Measurements from ENCODE around the gene SH3RF3.

The SH3RF3 gene

DNA sequence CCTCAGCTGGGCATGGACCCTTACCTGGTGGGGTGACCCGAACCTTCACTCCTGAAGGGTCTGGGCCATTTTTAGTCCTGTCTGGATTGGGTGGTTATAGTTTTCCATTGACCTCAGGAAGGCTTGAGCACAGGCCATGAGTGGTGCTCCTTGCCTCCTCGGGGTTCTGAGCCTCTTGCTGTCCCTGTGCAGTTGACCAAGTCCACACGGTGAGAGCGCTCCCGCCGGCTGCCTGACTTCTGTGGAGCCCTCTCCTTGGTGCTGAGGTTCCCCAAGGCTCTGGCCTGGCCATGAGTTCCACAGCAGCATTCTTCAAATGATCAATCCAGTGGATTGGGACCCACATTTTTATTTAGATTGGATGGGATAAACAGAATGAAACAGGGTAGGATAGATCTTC lies 325.3 kb downstream of the SH3RF3 start:
- Histone ChIP-seq H3K4me3 (replicated peaks; ENCODE audit: low read depth, low read length) (no peak overlapping the region), H3K27me3 (replicated peaks; ENCODE audit: control insufficient read depth, insufficient read depth, low read length) (no peaks in the 10 kb centered on the region), H3K36me3 (ENCODE audit: control insufficient read depth, insufficient read depth, low read length) (no peaks in the 10 kb centered on the region)
- no peak for DNase-seq (ENCODE audit: extremely low read depth, insufficient read length)
- no peak for TF ChIP-seq CTCF (IDR thresholded peaks at IDR 0.05; ENCODE audit: insufficient read depth, low read length, poor library complexity, severe bottlenecking)

GRCh38 chr2:109454765-109455394 lies 325.9 kb downstream of the SH3RF3 start:
- TF ChIP-seq CTCF (IDR thresholded peaks at IDR 0.05; ENCODE audit: insufficient read depth, low read length, poor library complexity, severe bottlenecking), result no peak
- Histone ChIP-seq H3K36me3 (ENCODE audit: control insufficient read depth, insufficient read depth, low read length) (no peaks in the 10 kb centered on the region), H3K4me3 (replicated peaks; ENCODE audit: low read depth, low read length) (no peak overlapping the region), H3K27me3 (replicated peaks; ENCODE audit: control insufficient read depth, insufficient read depth, low read length) (no peaks in the 10 kb centered on the region)
- DNase-seq (ENCODE audit: extremely low read depth, insufficient read length), result no peak

DNA sequence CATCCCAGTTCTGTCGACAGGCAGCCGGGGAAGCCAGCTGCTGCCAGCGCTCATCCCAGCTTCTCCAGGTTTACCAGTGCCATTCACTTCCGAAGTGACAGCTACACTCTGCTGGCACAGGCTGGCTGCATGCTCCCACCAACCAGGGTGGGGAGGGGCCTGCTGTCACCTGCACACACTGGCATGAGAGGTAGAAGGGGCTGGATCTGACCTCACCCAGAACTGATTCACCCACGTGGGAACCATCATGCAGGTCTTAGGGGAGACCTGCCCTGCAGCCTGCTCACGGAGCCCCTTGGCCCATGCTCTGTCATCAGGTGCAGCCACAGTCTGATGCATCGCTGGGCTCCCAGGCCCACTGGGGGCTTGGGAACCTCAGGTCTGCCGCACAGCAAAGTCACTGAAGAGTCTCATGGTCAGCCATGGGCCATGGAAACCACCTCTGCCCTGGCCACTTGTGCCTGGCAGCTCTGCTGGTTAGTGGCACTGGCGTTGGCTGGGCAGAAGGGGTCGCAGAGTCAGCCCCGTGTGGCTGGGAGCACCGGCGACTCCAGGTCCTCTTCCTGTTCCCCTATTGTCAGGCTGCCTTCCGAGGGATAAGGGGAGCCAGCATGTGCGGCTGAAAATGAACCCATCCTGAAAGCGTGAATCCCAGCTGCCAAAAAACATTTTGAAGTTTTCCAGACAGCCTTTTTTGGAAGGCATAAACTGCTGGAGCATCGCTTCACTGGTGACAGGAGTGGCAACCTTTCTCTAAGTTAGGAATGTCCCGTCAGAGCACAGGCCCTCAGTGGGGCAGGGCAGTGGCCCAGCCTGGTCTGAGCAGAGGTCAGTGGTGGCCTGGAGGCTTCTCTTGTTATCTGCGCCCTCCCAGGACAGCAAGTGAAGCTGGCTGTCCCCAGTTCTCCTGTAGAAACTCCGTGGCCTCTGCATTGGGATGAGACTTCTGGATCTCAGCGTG lies 327.0 kb downstream of the SH3RF3 start:
- H3K36me3 ChIP-seq (ENCODE audit: control insufficient read depth, insufficient read depth, low read length), result no peaks in the 10 kb centered on the region
- H3K27me3 ChIP-seq (replicated peaks; ENCODE audit: control insufficient read depth, insufficient read depth, low read length), result no peaks in the 10 kb centered on the region
- no peak overlapping the region for H3K4me3 ChIP-seq (replicated peaks; ENCODE audit: low read depth, low read length)
- no peak for DNase-seq (ENCODE audit: extremely low read depth, insufficient read length)
- no peak for TF ChIP-seq CTCF (IDR thresholded peaks at IDR 0.05; ENCODE audit: insufficient read depth, low read length, poor library complexity, severe bottlenecking)

DNA sequence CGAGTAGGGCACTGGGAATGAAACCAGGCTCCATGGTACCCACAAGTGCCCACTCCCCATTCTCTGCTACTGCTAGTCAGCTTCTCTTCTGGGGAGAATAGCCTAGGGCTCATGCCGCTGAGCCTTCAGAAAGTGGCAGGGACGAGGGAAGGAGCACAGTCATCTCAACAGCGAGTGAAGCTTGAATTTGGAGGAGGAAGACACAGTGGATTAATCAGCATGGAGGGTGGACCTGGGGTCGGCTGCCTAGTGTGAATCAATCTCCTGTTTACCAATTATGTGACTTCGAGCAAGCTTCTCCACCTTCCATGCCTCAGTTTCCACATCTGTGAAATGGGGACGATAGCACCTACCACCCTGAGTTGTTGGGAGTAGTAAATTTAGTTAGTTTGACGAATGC lies 327.8 kb downstream of the SH3RF3 start:
- H3K27me3 ChIP-seq (replicated peaks; ENCODE audit: control insufficient read depth, insufficient read depth, low read length), result no peaks in the 10 kb centered on the region
- no peak for TF ChIP-seq CTCF (IDR thresholded peaks at IDR 0.05; ENCODE audit: insufficient read depth, low read length, poor library complexity, severe bottlenecking)
- no peak for DNase-seq (ENCODE audit: extremely low read depth, insufficient read length)
- H3K36me3 ChIP-seq (ENCODE audit: control insufficient read depth, insufficient read depth, low read length), result no peaks in the 10 kb centered on the region
- H3K4me3 ChIP-seq (replicated peaks; ENCODE audit: low read depth, low read length), result no peak overlapping the region

DNA sequence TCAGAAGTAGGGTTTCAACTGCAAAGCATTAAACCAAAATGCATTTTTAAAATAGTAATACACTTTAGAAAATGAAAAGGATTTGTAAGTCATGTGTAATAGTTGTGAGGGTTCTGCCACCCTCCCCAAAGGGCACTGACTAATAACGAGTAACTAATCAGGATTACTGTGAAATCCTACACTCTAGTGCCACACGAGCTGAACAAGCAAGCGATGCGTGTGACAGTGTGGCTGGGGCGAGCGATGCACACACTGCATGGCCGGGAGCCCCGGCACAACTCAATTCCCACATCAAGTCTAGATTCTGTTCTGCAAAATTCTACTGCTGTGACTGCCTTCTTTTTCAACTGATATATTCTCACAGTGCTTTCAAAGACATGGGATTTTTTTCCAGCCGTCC lies 328.4 kb downstream of the SH3RF3 start:
- Histone ChIP-seq H3K27me3 (replicated peaks; ENCODE audit: control insufficient read depth, insufficient read depth, low read length) (no peaks in the 10 kb centered on the region), H3K36me3 (ENCODE audit: control insufficient read depth, insufficient read depth, low read length) (no peaks in the 10 kb centered on the region), H3K4me3 (replicated peaks; ENCODE audit: low read depth, low read length) (no peak overlapping the region)
- no peak for TF ChIP-seq CTCF (IDR thresholded peaks at IDR 0.05; ENCODE audit: insufficient read depth, low read length, poor library complexity, severe bottlenecking)
- DNase-seq (ENCODE audit: extremely low read depth, insufficient read length), result no peak
